Gastroesophageal sphincter (tissue), 3 donors: ENCODE data around the gene CDC42EP5.

Source experiments
- CTCF ChIP-seq, 4 experiments: fragments of 200-600 bp in 2 of 4; fragments of 450-650 bp in 2 of 4; sonication (generic) in 1 of 4; IDR thresholded peaks; one replicate each; pipeline ENCODE4 v1.5.1; 2017 to 2019; ENCODE audit warnings: antibody characterized with exemption in 4 of 4, mild to moderate bottlenecking in 2 of 4, moderate library complexity in 2 of 4
- EP300 ChIP-seq: sonication (generic); formaldehyde crosslinking; IDR thresholded peaks from one replicate; pipeline ENCODE4 v1.6.1; 2017; ENCODE audit warnings: antibody characterized with exemption, mild to moderate bottlenecking
- POLR2A ChIP-seq, 2 donors: fragments of 450-650 bp; IDR thresholded peaks; one replicate each; pipeline ENCODE4 v1.6.1; 2017; ENCODE audit warnings: antibody characterized with exemption in 2 of 2, mild to moderate bottlenecking in 2 of 2, moderate library complexity in 1 of 2
- POLR2AphosphoS5 ChIP-seq: sonication (generic); formaldehyde crosslinking; IDR thresholded peaks from one replicate; pipeline ENCODE4 v1.6.1; 2017; ENCODE audit warnings: antibody characterized with exemption

- TF ChIP-seq CTCF (IDR thresholded peaks at IDR 0.05) (no peak), EP300 (no peak), POLR2A (IDR thresholded peaks at IDR 0.05) (no peak), POLR2AphosphoS5 (no peak)
These were observed 4.6 kb upstream of the CDC42EP5 start for GRCh38 chr19:54477650-54478049.
